NB4 (cell line): Measurements from ENCODE around the gene ALG6.

Experiments used
- MYC ChIP-seq: IDR thresholded peaks from 2 replicates; pipeline ENCODE4 v1.6.1; 2011; ENCODE audit warnings: low read depth, low read length
- POLR2A ChIP-seq: IDR thresholded peaks from 2 replicates; pipeline ENCODE4 v1.6.1; 2011; ENCODE audit warnings: mild to moderate bottlenecking; ENCODE audit not compliant: insufficient read length; ENCODE audit errors: extremely low read depth
- TF ChIP-seq, protein P1 (sequence below): IDR thresholded peaks from one replicate; pipeline ENCODE4 v1.5.1; 2012; ENCODE audit warnings: low read depth, low read length

DNA sequence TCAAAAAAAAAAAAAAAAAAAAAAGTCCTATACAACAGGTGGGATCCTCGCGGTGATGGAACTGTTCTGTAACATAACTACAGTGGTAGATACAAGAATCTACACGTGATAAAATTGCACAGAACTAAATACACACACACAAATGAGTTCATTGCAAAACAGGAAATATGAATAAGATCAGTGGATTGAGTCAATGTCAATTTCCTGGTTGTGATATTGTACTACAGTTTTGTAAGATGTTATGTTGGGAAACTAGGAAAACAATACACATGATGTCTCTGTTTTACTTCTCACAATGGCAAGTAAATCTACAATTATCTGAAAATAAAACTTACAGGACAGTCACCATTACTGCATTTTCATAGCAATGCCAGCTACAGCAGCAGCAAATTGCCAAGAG lies 95.8 kb downstream of the ALG6 start:
- TF ChIP-seq, protein P1, sequence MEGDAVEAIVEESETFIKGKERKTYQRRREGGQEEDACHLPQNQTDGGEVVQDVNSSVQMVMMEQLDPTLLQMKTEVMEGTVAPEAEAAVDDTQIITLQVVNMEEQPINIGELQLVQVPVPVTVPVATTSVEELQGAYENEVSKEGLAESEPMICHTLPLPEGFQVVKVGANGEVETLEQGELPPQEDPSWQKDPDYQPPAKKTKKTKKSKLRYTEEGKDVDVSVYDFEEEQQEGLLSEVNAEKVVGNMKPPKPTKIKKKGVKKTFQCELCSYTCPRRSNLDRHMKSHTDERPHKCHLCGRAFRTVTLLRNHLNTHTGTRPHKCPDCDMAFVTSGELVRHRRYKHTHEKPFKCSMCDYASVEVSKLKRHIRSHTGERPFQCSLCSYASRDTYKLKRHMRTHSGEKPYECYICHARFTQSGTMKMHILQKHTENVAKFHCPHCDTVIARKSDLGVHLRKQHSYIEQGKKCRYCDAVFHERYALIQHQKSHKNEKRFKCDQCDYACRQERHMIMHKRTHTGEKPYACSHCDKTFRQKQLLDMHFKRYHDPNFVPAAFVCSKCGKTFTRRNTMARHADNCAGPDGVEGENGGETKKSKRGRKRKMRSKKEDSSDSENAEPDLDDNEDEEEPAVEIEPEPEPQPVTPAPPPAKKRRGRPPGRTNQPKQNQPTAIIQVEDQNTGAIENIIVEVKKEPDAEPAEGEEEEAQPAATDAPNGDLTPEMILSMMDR, result no peak
- TF ChIP-seq POLR2A (no peak), MYC (no peak)
